Measurements from ENCODE around the gene TRIM34. TPM values are rescaled to one million over a fixed set of nuclear protein-coding genes. Genes with fewer than 3 reads are reported as not detected.

The TRIM34 gene
- polyA plus RNA-seq, 1 of the 3 experiments (the other 2 are of a cell fraction), result 3.2 TPM

- TF ChIP-seq REST (IDR thresholded peaks at IDR 0.05; ENCODE audit: low read depth, low read length) (no peak), TAF1 (IDR thresholded peaks at IDR 0.05; ENCODE audit: borderline replicate concordance, low read depth, low read length) (no peak), TCF12 (IDR thresholded peaks at IDR 0.05) (no peak), GABPA (IDR thresholded peaks at IDR 0.05; ENCODE audit: low read depth) (no peak), EZH2phosphoT487 (IDR thresholded peaks at IDR 0.05; ENCODE audit: borderline replicate concordance, low read depth) (no peak), RAD21 (IDR thresholded peaks at IDR 0.05; ENCODE audit: low read length) (no peak), FOXJ3 (CRISPR knock-in tag; IDR thresholded peaks at IDR 0.05) (no peak)
These were observed 33.2 kb upstream of the TRIM34 start (continued) for GRCh38 chr11:5591613-5592012.

GRCh38 chr11:5592615-5593014, 32.2 kb upstream of the TRIM34 start:
- Histone ChIP-seq H4K20me1 (ENCODE audit: insufficient read depth) (no peaks in the 10 kb centered on the region), H3K9me2 (no peaks in the 10 kb centered on the region), H3K27me3 (ENCODE audit: insufficient read depth) (peaks cover 29% of the 10 kb centered on the region), H3K4me2 (no peak overlapping the region), H3F3A (replicated peaks; ENCODE audit: insufficient read depth) (no peaks in the 10 kb centered on the region), H3K79me2 (ENCODE audit: insufficient read depth) (no peaks in the 10 kb centered on the region), H3K36me3 (replicated peaks in 1 of 2; ENCODE audit: control insufficient read depth in 1 of 2, insufficient read depth in 2 of 2, low read length in 1 of 2) (no peaks in the 10 kb centered on the region), H3K4me3 (ENCODE audit: low read depth in 2 of 2, low read length in 1 of 2) (no peak overlapping the region), H3K9me3 (no peaks in the 10 kb centered on the region), H3K9ac (no peak overlapping the region), H3K27ac (ENCODE audit: low read depth in 2 of 2, low read length in 1 of 2) (no peak overlapping the region), H2AFZ (ENCODE audit: low read depth) (no peak overlapping the region), H3K4me1 (ENCODE audit: control insufficient read depth in 1 of 2, insufficient read depth in 2 of 2, low read depth in 1 of 2, low read length in 1 of 2) (no peaks in the 10 kb centered on the region)
- TF ChIP-seq EP300 (IDR thresholded peaks at IDR 0.05; ENCODE audit: borderline replicate concordance in 1 of 2, low read depth in 1 of 2, low read length in 1 of 2) (no peak), POLR2AphosphoS5 (IDR thresholded peaks at IDR 0.05; ENCODE audit: low read depth, low read length) (no peak), NRF1 (IDR thresholded peaks at IDR 0.05; ENCODE audit: low read depth, low read length) (no peak), TCF12 (IDR thresholded peaks at IDR 0.05) (no peak), FOSL2 (IDR thresholded peaks at IDR 0.05; ENCODE audit: borderline replicate concordance, low read depth) (no peak), USF1 (IDR thresholded peaks at IDR 0.05; ENCODE audit: borderline replicate concordance, low read depth) (no peak), MAX (IDR thresholded peaks at IDR 0.05; ENCODE audit: low read depth) (no peak), GATA2 (CRISPR knock-in tag; IDR thresholded peaks at IDR 0.05) (no peak), TEAD4 (IDR thresholded peaks at IDR 0.05; ENCODE audit: borderline replicate concordance, insufficient read depth) (no peak), SIN3A (IDR thresholded peaks at IDR 0.05; ENCODE audit: borderline replicate concordance, low read depth, low read length) (no peak), MXI1 (IDR thresholded peaks at IDR 0.05; ENCODE audit: low read depth, low read length) (no peak), SMC3 (IDR thresholded peaks at IDR 0.05; ENCODE audit: low read depth, low read length) (no peak), CTCF (IDR thresholded peaks at IDR 0.05) (no peak), YY1 (IDR thresholded peaks at IDR 0.05; ENCODE audit: low read depth) (no peak)
- WGBS (ENCODE audit: low lambda C conversion rate), result 10% methylated on average over 5 of the region's 5 CpGs
- ChIA-PET CTCF (interaction anchor here (1.7 kb wide), 1 partner anchor 7 kb away, joined by 4 read pairs; no protein-coding TSS in a partner anchor), POLR2A (no interaction called here)
- DNase-seq, result no peak
